OCI-LY7 (cell line): Measurements from ENCODE around the gene PLXNA4. TPM values are rescaled to one million over a fixed set of nuclear protein-coding genes. Genes with fewer than 3 reads are reported as not detected.

Experiments used
- BruUV-seq: library from RNA; stranded (reverse); fragments of 400-500 nt; replicated peaks from 2 replicates; lab custom pipeline; 2021; lab: Mats Ljungman, UMichigan
- CTCF ChIA-PET: fragments of 300-600 bp; sonication (Branson Sonifier 250); formaldehyde crosslinking; loops from one replicate; lab custom pipeline; 2022; ENCODE audit warnings: antibody characterized with exemption; ENCODE audit not compliant: unreplicated experiment; lab: Charles Lee
- POLR2A ChIA-PET: fragments of 300-600 bp; sonication (Branson Sonifier 250); formaldehyde crosslinking; loops from one replicate; lab custom pipeline; 2022; ENCODE audit warnings: antibody characterized with exemption; lab: Charles Lee
- DNase-seq: peaks from one replicate; pipeline ENCODE4 v3.0.0-alpha.2; 2015; ENCODE audit warnings: low spot score
- H2AFZ ChIP-seq: fragments of 200-600 bp; sonication (generic), shearing (Covaris generic); 2 replicates; pipeline ENCODE4 v1.6.1; 2014; ENCODE audit warnings: mild to moderate bottlenecking, antibody characterized with exemption, low read length, moderate library complexity
- H3K27ac ChIP-seq: fragments of 200-600 bp; sonication (generic); 2 replicates; pipeline ENCODE4 v1.5.1; 2014; ENCODE audit warnings: mixed run types, low read depth, mild to moderate bottlenecking, moderate library complexity, low read length, inconsistent platforms; ENCODE audit not compliant: poor library complexity, severe bottlenecking
- H3K36me3 ChIP-seq: fragments of 200-600 bp; sonication (generic); 2 replicates; pipeline ENCODE4 v1.6.1; 2014; ENCODE audit warnings: mild to moderate bottlenecking, antibody characterized with exemption, low read length, moderate library complexity, mixed read lengths; ENCODE audit not compliant: insufficient read depth
- H3K4me1 ChIP-seq: fragments of 200-600 bp; sonication (generic); 2 replicates; pipeline ENCODE4 v1.5.1; 2014; ENCODE audit warnings: mild to moderate bottlenecking, low read length; ENCODE audit not compliant: insufficient read depth, poor library complexity, severe bottlenecking
- H3K4me2 ChIP-seq: fragments of 200-600 bp; sonication (generic); 2 replicates; pipeline ENCODE4 v1.6.1; 2014; ENCODE audit warnings: mild to moderate bottlenecking, low read length
- H3K4me3 ChIP-seq: fragments of 200-600 bp; sonication (generic); 2 replicates; pipeline ENCODE4 v1.5.1; 2014; ENCODE audit warnings: mild to moderate bottlenecking, low read depth, low read length; ENCODE audit not compliant: poor library complexity, severe bottlenecking
- H3K79me2 ChIP-seq: fragments of 200-600 bp; sonication (generic); 2 replicates; pipeline ENCODE4 v1.6.1; 2016; ENCODE audit warnings: low read depth, mild to moderate bottlenecking, low read length, moderate library complexity, mixed read lengths; ENCODE audit not compliant: insufficient read depth
- H3K9me2 ChIP-seq: fragments of 200-600 bp; sonication (generic); 2 replicates; pipeline ENCODE4 v1.6.1; 2016; ENCODE audit warnings: mild to moderate bottlenecking, low read length, mixed read lengths; ENCODE audit not compliant: insufficient read depth
- H3K9me3 ChIP-seq: fragments of 200-600 bp; sonication (generic); 2 replicates; pipeline ENCODE4 v1.6.1; 2014; ENCODE audit warnings: mild to moderate bottlenecking, mixed run types, low read length, mixed read lengths
- H4K20me1 ChIP-seq: fragments of 200-600 bp; sonication (generic); 2 replicates; pipeline ENCODE4 v1.6.1; 2014; ENCODE audit warnings: mild to moderate bottlenecking, antibody characterized with exemption, low read length, moderate library complexity, mixed read lengths; ENCODE audit not compliant: insufficient read depth
- CTCF ChIP-seq: fragments of 200-600 bp; sonication (generic); conservative IDR thresholded peaks from 2 replicates; pipeline ENCODE4 v1.5.1; 2014; ENCODE audit warnings: mild to moderate bottlenecking, antibody characterized with exemption, low read length, moderate library complexity, mixed read lengths
- EZH2phosphoT487 ChIP-seq: fragments of 200-600 bp; sonication (generic); IDR thresholded peaks from 2 replicates; pipeline ENCODE4 v1.6.1; 2018; ENCODE audit warnings: low read depth, borderline replicate concordance, mild to moderate bottlenecking, mixed run types, antibody characterized with exemption, low read length, moderate library complexity, mixed read lengths
- intact Hi-C: fragments of 100-400 bp; cut with micrococcal nuclease; formaldehyde crosslinking; loops from one replicate; pipeline ENCODE4 v1.10.0; 2022; ENCODE audit not compliant: unreplicated experiment
- total RNA-seq, 2 experiments: library from RNA; depleted of rRNA in 1 of 2; stranded (reverse); fragments of >200 nt in 1 of 2; shearing (Covaris generic) in 1 of 2; gene quantifications; 2 replicates each; pipeline ENCODE4 v1.2.3, GENCODE V29; 2014 to 2022

PLXNA4 gene
- total RNA-seq, 2 experiments from 2014 or later, result not detected

DNA sequence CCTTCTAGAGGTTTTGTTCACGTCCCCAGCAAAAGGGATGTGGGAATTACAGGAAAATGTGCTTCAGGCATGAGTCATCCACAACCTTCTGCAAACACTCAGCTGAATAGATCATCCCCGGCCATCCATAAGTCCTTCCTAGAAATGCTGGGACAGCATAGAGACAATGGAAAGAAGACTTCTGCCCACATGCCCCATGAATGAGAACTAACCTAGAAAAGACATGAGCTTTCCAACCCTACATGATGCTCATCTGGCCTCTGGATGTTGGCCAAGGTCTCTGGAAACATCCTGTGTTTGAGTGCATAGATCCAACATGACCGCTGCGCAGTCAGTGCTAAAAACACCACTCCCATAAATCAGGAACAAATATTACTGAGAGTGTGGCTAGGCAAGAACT lies 277.5 kb downstream of the PLXNA4 start:
- Histone ChIP-seq H3K36me3 (no peaks in the 10 kb centered on the region), H3K4me2 (no peak overlapping the region), H2AFZ (no peak overlapping the region), H3K27ac (no peak overlapping the region), H3K79me2 (no peaks in the 10 kb centered on the region), H4K20me1 (no peaks in the 10 kb centered on the region), H3K4me1 (no peaks in the 10 kb centered on the region), H3K9me3 (no peaks in the 10 kb centered on the region), H3K4me3 (no peak overlapping the region), H3K9me2 (no peaks in the 10 kb centered on the region)
- BruUV-seq, result no TSS peak
- ChIA-PET CTCF (no interaction called here), POLR2A (no interaction called here)
- no peak for TF ChIP-seq CTCF
- TF ChIP-seq EZH2phosphoT487, result no peak
- no peak for DNase-seq
- intact Hi-C loops, result no loop called here

GRCh38 chr7:132296820-132297219 lies 279.4 kb downstream of the PLXNA4 start:
- TF ChIP-seq CTCF (no peak), EZH2phosphoT487 (no peak)
- POLR2A ChIA-PET, result interaction anchor here (0.7 kb wide), 1 partner anchor 78 kb away, joined by 4 read pairs; no protein-coding TSS in a partner anchor
- no peak for DNase-seq
- no peak overlapping the region for H2AFZ ChIP-seq
- no TSS peak for BruUV-seq
- CTCF ChIA-PET, result no interaction called here
- no peaks in the 10 kb centered on the region for H3K36me3 ChIP-seq
- H3K79me2 ChIP-seq, result no peaks in the 10 kb centered on the region
- intact Hi-C loops, result no loop called here
- no peaks in the 10 kb centered on the region for H3K9me2 ChIP-seq
- H3K27ac ChIP-seq, result no peak overlapping the region
- H3K4me3 ChIP-seq, result no peak overlapping the region
- no peaks in the 10 kb centered on the region for H4K20me1 ChIP-seq
- no peak overlapping the region for H3K4me2 ChIP-seq
- no peaks in the 10 kb centered on the region for H3K9me3 ChIP-seq
- H3K4me1 ChIP-seq, result no peaks in the 10 kb centered on the region

DNA sequence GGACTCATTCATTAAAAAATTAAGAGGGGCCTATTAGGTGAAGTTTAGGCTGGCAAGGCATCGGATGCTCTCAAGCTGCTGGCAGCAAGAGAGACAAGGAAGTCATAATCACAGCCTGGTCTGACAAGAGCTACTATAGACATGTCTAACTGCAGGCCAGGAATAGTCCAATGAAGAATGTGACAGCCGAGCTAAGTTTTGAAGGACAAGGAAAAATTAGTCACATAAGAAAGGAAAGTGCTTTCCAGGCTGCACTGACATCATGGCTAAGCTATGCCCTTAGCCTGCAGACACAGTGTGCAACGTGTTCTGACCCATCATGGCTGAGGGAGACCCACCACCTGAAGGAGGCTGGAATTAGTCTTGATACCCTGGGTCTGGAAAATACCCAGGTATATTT lies 281.1 kb downstream of the PLXNA4 start:
- ChIA-PET CTCF (no interaction called here), POLR2A (interaction anchor here (0.7 to 1.2 kb wide), 2 partner anchors 20 to 934 kb away, joined by 3 to 4 read pairs; no protein-coding TSS in a partner anchor)
- DNase-seq, result no peak
- Histone ChIP-seq H3K4me3 (no peak overlapping the region), H3K9me2 (no peaks in the 10 kb centered on the region), H3K9me3 (no peaks in the 10 kb centered on the region), H3K27ac (no peak overlapping the region), H3K36me3 (no peaks in the 10 kb centered on the region), H4K20me1 (no peaks in the 10 kb centered on the region), H3K4me1 (no peaks in the 10 kb centered on the region), H3K4me2 (no peak overlapping the region), H3K79me2 (no peaks in the 10 kb centered on the region), H2AFZ (no peak overlapping the region)
- TF ChIP-seq CTCF (no peak), EZH2phosphoT487 (no peak)
- intact Hi-C loops, result no loop called here
- BruUV-seq, result no TSS peak
